Gastrocnemius medialis (tissue), 4 donors: ENCODE results near the gene HPCAL1. TPM values are rescaled to one million over a fixed set of nuclear protein-coding genes. Genes with fewer than 3 reads are reported as not detected.

Source experiments
- ATAC-seq, 2 donors: fragments of 150-250 bp; one replicate each; pipeline ENCODE4 v1.9.1; 2016
- DNase-seq, 2 donors: peaks; one replicate each; pipeline ENCODE4 v3.0.0-alpha.2; 2019
- H3K27ac ChIP-seq, 4 donors: fragments of 200-600 bp; sonication (generic); 1 replicate in 1 of 4; 2 replicates in 3 of 4; pipeline ENCODE4 v1.5.1; 2016 to 2018; ENCODE audit warnings: mild to moderate bottlenecking in 2 of 4, moderate library complexity in 1 of 4
- H3K27me3 ChIP-seq, 3 donors: fragments of 200-600 bp; sonication (generic) in 2 of 3; 1 replicate in 1 of 3; 2 replicates in 2 of 3; pipeline versions ENCODE4 v1.5.1 to v1.6.0; 2016 to 2019; ENCODE audit warnings: mild to moderate bottlenecking in 1 of 3, moderate library complexity in 1 of 3
- H3K36me3 ChIP-seq, 2 donors: fragments of 200-600 bp; sonication (generic) in 1 of 2; one replicate each; pipeline ENCODE4 v1.5.1; 2017 to 2018
- H3K4me1 ChIP-seq, 2 donors: fragments of 200-600 bp; sonication (generic) in 1 of 2; one replicate each; pipeline ENCODE4 v1.5.1; 2016 to 2017; ENCODE audit warnings: mild to moderate bottlenecking in 2 of 2
- H3K4me3 ChIP-seq, 4 donors: fragments of 200-600 bp; sonication (generic) in 3 of 4; 1 replicate in 1 of 4; 2 replicates in 3 of 4; pipeline ENCODE4 v1.5.1; 2016 to 2019; ENCODE audit warnings: mild to moderate bottlenecking in 2 of 4
- H3K9me3 ChIP-seq, 3 donors: fragments of 200-600 bp; sonication (generic) in 2 of 3; 1 replicate in 1 of 3; 2 replicates in 2 of 3; pipeline ENCODE4 v1.5.1; 2016 to 2019
- CTCF ChIP-seq, 5 experiments: fragments of 450-650 bp in 3 of 5; fragments of 200-600 bp in 2 of 5; sonication (generic) in 2 of 5; IDR thresholded peaks in 4 of 5; conservative IDR thresholded peaks in 1 of 5; 1 replicate in 4 of 5; 2 replicates in 1 of 5; pipeline ENCODE4 v1.5.1; 2016 to 2019; ENCODE audit warnings: antibody characterized with exemption in 5 of 5, mild to moderate bottlenecking in 3 of 5, moderate library complexity in 3 of 5
- POLR2A ChIP-seq, 2 donors: fragments of 450-650 bp; IDR thresholded peaks; one replicate each; pipeline ENCODE4 v1.6.1; 2017; ENCODE audit warnings: antibody characterized with exemption in 2 of 2, mild to moderate bottlenecking in 2 of 2, moderate library complexity in 2 of 2
- in situ Hi-C, 4 donors: fragments of 200-750 bp; cut with MboI; loops; one replicate each; pipeline versions ENCODE4 v1.15.0 to v1.8.0; 2017; ENCODE audit warnings: low sequenced_read_pairs in 4 of 4
- intact Hi-C: fragments of 100-400 bp; cut with DNase I; formaldehyde crosslinking; loops from one replicate; pipeline ENCODE4 v1.15.1; 2023; ENCODE audit warnings: low total_unique reads
- total RNA-seq, 4 donors: library from RNA; depleted of rRNA; stranded (reverse); fragments of >200 nt; gene quantifications; one replicate each; pipeline versions ENCODE4 v1.1.0 to v1.2.3, GENCODE V29; 2016

The HPCAL1 gene
- total RNA-seq, 4 donors from 2014 or later, result 29.0 to 45.5 (median 34.5) TPM

GRCh38 chr2:10372203-10372861 is 69.6 kb downstream of the HPCAL1 start:
- DNase-seq, result no peak
- H3K27ac ChIP-seq, result no peak overlapping the region
- intact Hi-C loops (no loop called here), in situ Hi-C loops (no loop called here)
- no peaks in the 10 kb centered on the region for H3K9me3 ChIP-seq
- H3K4me3 ChIP-seq, result no peak overlapping the region
- H3K4me1 ChIP-seq, result no peaks in the 10 kb centered on the region
- H3K27me3 ChIP-seq, result no peaks in the 10 kb centered on the region
- TF ChIP-seq POLR2A (IDR thresholded peaks at IDR 0.05) (no peak), CTCF (IDR thresholded peaks at IDR 0.05 in 4 of 5, conservative IDR thresholded peaks at IDR 0.05 in 1 of 5) (no peak)
- no peaks in the 10 kb centered on the region for H3K36me3 ChIP-seq
- no peak for ATAC-seq

GRCh38 chr2:10372862-10373240 is 70.1 kb downstream of the HPCAL1 start:
- no peak for DNase-seq
- no peak for ATAC-seq
- Histone ChIP-seq H3K4me3 (no peak overlapping the region), H3K4me1 (no peaks in the 10 kb centered on the region), H3K27me3 (no peaks in the 10 kb centered on the region), H3K27ac (no peak overlapping the region), H3K36me3 (no peaks in the 10 kb centered on the region), H3K9me3 (no peaks in the 10 kb centered on the region)
- in situ Hi-C loops (no loop called here), intact Hi-C loops (no loop called here)
- no peak for TF ChIP-seq CTCF (IDR thresholded peaks at IDR 0.05 in 4 of 5, conservative IDR thresholded peaks at IDR 0.05 in 1 of 5)
- TF ChIP-seq POLR2A (IDR thresholded peaks at IDR 0.05), result no peak

- no peak for ATAC-seq
- no peaks in the 10 kb centered on the region for H3K27me3 ChIP-seq
- DNase-seq, result no peak
- TF ChIP-seq CTCF (IDR thresholded peaks at IDR 0.05 in 4 of 5, conservative IDR thresholded peaks at IDR 0.05 in 1 of 5) (no peak), POLR2A (IDR thresholded peaks at IDR 0.05) (no peak)
- no peaks in the 10 kb centered on the region for H3K4me1 ChIP-seq
- in situ Hi-C loops, result no loop called here
- H3K27ac ChIP-seq, result no peak overlapping the region
- no peak overlapping the region for H3K4me3 ChIP-seq
- H3K9me3 ChIP-seq, result no peaks in the 10 kb centered on the region
- intact Hi-C loops, result no loop called here
- H3K36me3 ChIP-seq, result no peaks in the 10 kb centered on the region
Measured at GRCh38 chr2:10373931-10374330, 71.2 kb downstream of the HPCAL1 start.

- intact Hi-C loops (no loop called here), in situ Hi-C loops (no loop called here)
- TF ChIP-seq POLR2A (IDR thresholded peaks at IDR 0.05) (no peak), CTCF (IDR thresholded peaks at IDR 0.05 in 4 of 5, conservative IDR thresholded peaks at IDR 0.05 in 1 of 5) (no peak)
- ATAC-seq (no peak), DNase-seq (no peak)
- Histone ChIP-seq H3K9me3 (no peaks in the 10 kb centered on the region), H3K27ac (no peak overlapping the region), H3K36me3 (no peaks in the 10 kb centered on the region), H3K4me1 (no peaks in the 10 kb centered on the region), H3K4me3 (no peak overlapping the region), H3K27me3 (no peaks in the 10 kb centered on the region)
Measured at GRCh38 chr2:10374362-10374943, 71.7 kb downstream of the HPCAL1 start.
